DND-41 (cell line): Measurements from ENCODE around the gene JAKMIP1.

Experiments used
- EZH2 ChIP-seq: IDR thresholded peaks from 3 replicates; pipeline ENCODE4 v1.6.1; 2012; ENCODE audit warnings: borderline replicate concordance, low read depth, mild to moderate bottlenecking, moderate library complexity, low read length, inconsistent platforms; ENCODE audit not compliant: severe bottlenecking
- TF ChIP-seq, protein P1 (sequence below): IDR thresholded peaks from 2 replicates; pipeline ENCODE4 v1.5.1; 2012; ENCODE audit warnings: borderline replicate concordance, low read length, moderate library complexity, mild to moderate bottlenecking; ENCODE audit not compliant: poor library complexity, severe bottlenecking; ENCODE audit errors: extremely low read depth

GRCh38 chr4:6125103-6125651 is 75.2 kb downstream of the JAKMIP1 start:
- TF ChIP-seq, protein P1, sequence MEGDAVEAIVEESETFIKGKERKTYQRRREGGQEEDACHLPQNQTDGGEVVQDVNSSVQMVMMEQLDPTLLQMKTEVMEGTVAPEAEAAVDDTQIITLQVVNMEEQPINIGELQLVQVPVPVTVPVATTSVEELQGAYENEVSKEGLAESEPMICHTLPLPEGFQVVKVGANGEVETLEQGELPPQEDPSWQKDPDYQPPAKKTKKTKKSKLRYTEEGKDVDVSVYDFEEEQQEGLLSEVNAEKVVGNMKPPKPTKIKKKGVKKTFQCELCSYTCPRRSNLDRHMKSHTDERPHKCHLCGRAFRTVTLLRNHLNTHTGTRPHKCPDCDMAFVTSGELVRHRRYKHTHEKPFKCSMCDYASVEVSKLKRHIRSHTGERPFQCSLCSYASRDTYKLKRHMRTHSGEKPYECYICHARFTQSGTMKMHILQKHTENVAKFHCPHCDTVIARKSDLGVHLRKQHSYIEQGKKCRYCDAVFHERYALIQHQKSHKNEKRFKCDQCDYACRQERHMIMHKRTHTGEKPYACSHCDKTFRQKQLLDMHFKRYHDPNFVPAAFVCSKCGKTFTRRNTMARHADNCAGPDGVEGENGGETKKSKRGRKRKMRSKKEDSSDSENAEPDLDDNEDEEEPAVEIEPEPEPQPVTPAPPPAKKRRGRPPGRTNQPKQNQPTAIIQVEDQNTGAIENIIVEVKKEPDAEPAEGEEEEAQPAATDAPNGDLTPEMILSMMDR = no peak
- TF ChIP-seq EZH2 = no peak
